HG02938 (cell line): ENCODE results near the gene INO80C.
A peak's percentile ranks its signal among the peaks of the same experiment; 100 is the strongest.

Experiments
- ATAC-seq: cut with Tn5 transposase; IDR thresholded peaks from one replicate; pipeline ENCODE4 v1.9.1; 2021; ENCODE audit warnings: mild to moderate bottlenecking, moderate library complexity; ENCODE audit not compliant: unreplicated experiment

The INO80C gene

DNA sequence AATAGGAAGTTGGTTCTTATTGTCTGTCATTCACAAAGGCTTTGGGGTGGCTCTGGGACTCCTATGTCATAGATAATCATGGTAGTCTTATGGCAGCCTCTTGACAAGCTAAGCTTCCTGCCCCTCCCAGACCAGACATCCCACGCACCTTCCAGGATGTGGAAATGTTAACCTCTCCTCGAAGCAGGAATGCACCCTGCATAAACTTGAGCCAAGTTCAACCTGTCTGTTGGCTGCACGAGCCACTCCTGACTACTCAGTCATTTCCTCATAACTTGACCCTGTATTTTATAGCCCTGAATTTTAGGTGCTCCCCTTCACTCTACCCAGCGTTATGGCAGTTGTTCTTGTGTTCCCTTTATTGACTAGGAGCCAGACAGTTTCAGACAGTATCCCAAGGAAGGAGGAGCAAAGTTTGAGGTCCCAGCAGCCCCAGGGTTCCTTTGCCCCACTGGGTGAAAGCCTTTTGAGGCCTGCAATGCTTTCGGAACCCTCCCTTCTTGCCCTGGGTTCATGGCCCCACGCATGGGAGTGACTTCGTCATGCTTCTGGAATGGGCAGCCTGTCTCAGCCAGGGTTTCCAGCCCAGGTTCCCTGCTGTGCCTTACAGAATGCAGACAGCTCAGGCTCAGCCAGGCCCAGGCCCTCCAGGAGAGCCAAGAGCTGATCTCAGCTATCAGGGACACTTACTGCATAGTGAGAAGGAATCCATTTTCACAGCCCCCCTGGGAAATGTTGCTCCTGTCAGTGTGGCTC lies 15.6 kb upstream of the INO80C start:
- ATAC-seq: no peak

DNA sequence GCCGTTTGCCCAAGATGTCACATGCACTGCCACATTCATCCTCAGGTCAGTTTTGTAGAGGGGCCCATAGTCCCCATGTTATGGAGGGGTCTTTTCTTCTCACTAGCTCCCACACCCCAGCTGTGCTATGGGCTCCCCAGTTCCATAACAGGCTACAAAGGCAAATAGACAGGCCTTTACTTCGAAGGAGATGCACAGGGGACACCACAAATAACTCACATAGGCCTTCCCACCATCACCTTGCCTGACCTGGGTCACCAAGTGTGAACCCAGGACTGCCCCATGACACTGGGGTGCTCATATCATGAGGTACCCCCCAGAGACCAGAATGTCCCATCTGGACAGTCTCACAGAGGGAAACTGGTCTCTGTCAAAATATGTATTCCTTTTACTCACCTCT lies 15.0 kb upstream of the INO80C start:
- ATAC-seq: no peak

DNA sequence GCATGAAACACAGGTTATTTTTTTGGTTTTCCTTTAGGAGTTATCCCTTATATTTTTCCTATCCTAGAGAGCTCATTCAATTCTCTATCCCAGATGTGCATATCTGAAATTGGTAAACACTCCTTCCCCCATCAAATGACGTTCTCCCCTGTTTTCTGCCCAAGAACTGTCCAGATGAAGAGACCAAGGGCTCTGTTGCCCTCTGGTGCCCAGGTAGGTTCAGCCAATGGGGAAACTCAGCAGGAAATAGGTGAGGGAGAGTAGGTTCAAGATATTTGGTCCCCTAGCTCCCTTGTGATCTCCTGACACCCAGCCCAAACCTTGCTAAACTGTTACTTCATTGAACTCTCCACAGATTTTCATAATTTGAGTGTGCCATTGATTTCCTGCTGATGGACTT lies 14.1 kb upstream of the INO80C start:
- ATAC-seq: no peak

DNA sequence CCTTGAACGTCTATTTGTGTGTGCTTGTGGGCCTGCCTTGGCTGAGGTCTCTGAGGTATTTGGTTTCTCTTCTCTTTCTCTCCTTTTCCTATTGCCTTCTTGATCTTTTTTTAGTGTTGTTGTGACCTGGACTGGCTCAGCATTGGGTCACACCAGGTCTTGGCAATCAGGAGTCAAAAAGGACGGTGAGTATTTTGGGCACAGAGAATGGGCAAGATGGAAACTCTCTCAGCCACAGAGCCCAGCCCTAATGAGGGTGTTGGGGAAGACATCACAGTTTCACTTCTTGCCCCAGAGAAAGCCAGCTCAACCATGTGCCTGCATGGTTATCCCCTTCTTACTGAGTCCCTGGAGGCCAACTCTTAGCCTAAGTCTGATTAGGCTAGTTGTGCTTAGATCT lies 13.7 kb upstream of the INO80C start:
- ATAC-seq: peak; percentile 62

DNA sequence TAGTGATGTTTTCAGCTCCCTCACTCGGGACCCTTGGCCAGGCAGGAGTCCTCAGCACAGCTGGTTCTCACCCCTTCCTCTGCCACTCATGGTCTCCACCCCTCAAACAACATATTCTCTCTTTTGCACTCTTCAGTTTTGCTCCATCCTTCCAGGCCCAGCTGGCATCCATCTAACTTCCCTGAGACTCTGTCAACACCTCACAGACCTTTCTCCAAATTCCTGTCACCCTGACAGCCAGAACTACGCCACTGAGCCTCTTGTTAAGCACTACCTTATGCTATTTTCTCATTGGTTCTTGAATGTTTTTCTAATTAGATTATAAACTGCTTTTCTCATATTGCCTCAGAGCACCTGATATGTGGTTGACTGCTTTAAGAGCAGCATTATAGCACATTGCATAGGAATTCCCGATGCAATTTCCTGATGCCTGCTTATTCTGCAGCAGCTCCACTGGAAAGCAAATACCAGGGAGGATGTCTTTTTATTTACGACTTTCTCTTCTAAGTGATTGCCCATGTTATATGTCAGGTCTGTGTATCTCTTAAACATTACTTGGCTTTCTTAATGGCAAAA lies 12.4 kb upstream of the INO80C start:
- ATAC-seq: no peak

DNA sequence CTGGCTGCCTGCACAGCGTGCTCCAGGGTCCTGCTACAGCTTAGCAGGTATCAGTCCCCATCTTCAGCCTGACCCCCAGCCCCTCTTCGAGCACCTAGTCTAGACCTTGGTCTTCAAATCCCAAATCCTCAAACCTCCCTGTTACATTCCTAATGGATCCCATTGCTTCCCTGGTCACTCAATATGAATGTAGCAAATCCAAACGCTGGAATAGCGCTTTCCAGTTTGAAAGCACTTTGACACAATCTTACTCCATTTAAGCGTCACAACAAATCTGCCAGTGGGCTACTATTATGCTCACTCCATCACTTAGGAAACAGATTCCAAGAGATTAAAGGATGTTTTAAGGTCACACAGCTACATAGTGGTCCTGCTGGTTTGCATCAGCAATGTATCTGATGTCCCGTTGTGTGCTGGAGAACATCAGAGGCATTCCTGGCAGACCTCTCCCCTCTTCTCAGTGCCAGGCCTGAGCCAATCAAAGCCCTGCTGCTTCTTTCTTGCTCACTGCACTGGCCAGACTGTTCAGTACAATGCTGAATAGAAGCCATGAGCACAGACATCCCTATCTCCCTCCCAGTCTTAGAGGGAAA lies 11.1 kb upstream of the INO80C start:
- no peak for ATAC-seq

DNA sequence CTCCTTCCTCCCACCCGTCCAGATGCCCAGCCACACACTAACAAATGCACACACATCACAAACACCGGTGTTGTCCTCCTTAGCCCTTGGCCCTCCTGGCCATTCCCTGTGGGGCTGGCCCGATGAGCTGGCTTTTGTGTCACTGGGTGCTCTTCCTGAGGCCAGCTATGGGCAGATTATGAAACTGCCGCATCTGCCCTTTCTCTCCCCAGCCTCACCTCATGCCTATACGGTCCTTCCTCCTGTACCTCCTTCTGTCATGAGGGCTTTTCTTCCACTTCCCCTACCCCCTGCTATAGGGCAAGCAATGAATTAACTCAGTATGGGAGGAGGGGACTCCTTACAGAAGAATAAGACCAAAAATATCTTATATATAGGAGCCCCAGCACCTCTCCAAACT lies 10.3 kb upstream of the INO80C start:
- no peak for ATAC-seq

DNA sequence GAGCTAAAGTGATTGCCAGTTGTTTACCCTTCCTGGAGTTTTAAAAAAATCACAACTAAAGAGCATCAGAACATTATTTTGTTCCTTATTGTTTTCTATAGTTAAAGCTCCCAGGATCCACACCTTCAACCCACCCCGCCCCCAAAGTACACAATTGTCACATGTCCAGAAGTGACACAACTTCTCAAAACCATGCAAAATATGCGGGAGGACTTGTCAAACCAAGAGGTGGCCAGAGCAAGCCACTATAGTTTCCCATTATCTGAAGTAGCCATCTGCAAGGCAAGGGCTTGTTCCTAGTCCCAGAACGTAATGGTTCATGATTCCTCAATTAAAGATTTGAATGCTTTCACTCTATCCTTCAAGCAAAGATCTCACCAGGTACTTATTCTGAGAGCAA lies 9.9 kb upstream of the INO80C start:
- ATAC-seq: no peak

DNA sequence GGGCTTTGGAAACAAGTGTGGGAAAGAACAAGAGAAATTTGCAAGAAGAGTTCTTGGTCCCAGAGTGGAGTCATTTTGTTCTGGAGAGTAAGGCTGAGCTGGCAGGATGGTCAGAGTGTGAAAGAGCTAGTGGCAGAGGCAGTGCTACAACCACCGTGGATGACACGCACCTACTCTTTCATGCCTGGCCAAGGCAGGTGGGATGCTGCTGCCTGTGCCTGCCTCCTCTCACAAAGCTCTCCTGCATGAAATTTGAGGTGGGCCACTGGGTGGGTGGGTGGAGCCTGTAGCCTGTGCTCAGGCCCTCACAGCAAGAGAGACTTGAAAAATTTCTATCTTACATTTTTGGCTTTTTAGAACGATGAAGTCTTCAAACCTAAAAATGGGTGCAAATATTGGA lies 9.4 kb upstream of the INO80C start:
- no peak for ATAC-seq

DNA sequence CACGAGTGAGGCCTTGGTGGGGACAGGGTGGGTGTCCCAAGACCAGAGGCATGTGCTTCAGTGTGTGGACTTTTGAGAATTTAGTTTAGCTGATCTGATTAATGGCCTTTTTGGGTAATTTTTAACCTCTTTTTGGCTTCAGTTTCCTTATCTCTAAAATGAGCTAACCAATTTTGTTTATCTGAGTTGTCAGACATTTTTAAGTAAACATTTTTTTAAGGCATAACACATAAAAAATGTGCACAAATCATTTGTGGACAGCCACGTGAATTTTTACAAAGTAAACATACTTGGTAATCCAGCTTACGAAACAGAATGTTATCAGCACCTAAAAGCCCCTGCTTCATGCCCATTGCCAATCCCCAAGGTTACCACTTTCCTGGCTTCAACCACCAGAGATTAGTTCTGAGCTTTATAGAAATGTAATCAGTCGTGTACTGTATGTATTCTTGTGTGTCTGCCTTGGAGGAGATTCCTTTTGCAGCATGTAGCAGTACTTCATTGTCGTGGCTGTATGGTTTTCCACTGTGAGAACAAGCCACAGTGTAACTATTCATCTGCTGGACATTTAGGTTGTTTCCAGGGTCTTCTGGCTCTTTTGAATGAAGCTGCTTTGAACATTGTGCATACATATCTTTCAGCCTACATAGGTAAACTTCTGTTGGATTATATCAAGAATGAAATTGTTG lies 8.4 kb upstream of the INO80C start:
- no peak for ATAC-seq

DNA sequence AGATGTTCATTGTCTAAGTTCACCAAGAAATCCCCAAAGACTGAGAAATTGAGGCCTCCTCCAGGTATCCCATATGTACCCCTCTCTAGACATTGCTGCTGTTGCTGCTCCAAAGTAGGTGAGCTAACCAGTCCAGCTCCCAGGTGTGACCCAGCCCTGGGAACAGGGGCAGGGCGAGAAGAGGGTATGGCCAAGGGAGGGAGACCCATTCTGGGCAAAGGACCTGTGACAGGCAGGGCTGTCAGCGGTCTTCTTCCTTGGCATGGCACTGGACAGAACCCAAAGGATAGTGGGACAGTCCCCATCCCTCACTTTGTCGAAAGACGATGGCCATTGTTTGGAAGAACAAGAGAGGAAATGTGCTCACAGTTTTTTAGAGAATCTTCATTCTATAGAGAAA lies 7.2 kb upstream of the INO80C start:
- ATAC-seq: no peak

DNA sequence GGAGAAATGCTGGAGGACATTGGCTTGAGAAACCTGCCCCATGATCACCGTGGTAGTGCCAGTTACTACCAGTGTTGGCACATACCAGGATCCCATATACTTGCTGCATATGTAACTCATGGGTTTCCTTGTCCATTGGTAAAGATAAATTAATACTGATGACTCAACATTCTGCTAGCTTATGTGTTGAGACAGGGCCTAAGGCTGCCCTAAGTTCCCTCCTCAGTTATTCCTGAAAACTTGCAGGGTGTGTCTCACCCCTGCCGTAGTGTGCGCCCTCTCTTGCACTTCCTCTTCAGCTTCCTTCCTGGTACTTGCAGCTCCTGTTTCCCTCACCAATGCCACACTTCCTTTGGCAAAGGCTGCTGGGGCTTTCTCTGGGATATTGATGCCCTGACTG lies 4.3 kb upstream of the INO80C start:
- ATAC-seq: no peak

DNA sequence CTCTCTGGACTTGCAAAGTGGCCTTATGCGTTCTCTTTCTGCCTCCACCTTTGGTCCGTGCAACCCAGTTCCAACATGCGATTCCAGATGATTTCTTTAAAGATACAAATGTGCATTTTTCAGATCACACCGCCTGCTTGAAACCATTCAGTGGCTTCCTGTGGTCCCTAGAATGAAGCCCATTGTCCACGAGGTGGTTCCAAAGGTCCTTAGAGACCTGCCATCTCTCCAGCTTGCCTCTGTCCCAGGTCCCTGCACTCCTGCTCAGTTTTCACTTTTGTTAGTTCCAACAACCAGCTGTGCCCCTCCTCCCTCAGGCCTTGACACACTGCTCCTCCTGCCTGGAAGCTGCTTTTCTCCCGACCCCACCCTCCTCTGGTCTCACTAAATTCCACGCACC lies 3.6 kb upstream of the INO80C start:
- ATAC-seq: no peak

DNA sequence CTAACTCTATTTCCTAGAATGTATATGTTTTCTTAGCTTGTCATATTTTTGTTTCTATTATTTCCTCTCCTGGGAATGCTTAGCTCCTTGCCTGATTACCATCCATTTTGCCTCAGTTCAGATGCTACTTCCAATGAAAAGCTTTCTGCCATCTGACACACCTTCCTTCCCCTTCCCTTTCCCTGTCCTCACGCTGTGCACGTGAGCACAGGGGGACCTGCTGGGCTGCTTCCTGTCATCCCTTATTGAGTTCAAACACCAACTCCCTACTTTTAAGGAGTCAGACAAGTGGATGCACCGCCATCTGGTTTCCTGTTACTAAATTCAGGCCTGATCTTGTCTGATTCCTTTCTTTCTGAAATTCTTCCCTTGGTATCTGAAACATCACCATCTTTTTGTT lies 2.4 kb upstream of the INO80C start:
- ATAC-seq: no peak

DNA sequence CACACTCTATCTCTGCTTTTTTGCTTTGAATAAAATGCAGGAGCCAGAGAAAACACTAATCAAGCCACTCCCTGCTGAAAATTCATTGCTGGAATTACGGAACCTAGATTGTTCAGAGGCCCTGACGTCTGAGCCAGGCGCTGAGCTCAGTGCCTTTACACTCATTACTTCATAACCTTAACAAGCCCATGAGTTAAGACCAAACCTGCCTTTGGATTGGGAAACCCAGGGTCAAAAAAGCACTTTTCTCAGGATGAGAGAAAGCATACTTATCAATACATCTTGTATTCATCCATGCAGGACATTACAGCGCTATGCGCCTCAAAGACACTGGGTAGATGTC lies 762 bp downstream of the INO80C start:
- no peak for ATAC-seq

DNA sequence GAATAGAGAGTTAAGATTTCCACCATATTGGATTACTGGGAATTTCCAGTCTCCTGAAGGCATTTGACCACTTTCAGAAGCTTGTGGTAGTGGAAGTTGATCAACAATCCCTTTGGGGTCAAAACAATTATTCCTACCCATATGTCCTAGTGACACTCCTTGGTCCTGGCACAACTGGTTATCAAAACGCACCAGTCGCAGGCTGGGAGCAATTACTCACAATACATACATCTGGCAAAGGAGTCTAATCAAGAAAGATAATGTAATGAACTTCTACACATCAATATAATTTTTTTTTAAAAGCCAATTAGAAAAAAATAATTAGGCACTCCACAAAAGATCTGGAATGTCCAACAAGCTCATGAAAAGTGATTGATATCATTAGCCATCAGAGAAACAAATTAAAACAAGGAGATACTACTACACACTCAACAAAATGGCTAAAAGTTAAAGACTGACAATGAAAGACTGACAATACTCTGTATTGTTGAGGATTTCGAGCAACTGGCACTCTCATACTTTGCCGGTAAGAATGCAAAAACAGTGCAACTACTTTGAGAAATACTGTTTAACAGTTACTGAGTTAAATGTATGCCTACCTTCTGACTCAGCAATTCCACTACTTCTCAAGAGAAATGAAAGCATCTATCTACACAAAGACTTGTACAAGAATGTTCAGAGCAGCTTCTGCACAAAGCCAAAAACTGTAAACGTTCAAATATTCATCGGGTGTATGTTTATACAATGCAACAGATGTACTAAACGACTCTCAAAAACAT lies 2.0 kb downstream of the INO80C start:
- no peak for ATAC-seq

DNA sequence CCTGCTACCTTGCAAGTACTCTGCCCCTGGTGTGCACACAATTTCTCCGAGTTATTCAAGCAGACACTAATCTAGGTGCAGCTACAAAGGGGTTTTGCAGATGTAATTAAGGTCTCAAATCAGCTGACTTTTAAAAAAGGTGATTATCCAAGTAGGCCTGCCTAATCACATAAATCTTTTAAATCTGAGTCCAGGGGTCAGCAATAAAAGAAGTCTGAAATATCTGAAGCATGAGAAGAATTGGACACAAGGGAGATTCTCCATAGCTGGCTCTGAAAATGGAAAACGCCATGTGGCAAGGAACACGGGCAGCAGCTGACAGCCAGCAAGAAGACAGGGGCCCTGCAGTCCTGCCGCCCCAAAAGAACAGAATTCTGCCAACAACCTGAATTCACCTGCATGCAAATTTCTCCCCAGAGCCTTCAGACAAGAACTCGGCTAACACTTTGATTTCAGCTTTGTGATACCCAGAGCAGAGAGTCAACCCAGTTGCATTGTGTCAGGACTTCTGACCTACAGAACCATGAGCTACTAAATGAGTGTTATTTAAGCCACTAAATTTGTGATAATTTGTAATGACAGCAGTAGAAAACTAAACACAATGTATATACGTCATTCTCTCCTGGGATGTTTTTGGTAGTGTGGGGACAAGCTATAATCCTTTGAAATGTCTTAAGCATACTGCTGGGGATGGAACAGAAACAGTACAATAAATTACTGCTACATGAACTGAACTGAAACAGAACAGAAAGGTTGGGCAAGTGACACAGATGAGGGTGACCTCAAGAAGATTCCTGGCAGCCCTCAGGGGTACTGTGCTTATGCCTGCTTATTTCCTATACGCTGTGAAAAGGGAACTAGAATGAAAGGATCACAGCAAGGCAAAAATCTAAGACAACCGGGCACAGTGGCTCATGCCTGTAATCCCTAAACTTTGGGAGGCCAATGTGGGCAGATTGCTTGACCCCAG lies 3.2 kb downstream of the INO80C start:
- no peak for ATAC-seq

DNA sequence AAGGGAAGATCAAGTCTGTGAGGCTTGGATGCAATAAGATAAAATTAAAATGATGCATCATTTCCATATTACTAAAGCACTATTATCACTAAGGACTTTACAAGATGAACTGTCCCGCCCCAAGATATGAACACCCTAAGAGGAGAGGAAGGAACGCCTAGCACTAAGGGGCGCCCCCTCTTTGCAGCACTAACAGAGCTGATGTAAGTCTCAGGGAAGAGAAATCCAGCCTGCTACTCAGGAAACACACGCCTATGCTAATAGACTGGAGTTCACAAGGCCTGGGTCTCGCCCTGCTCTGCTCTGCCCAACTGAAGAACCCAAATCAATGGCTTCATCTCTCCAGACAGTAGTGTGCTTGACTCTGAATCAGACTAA lies 6.1 kb downstream of the INO80C start:
- no peak for ATAC-seq

DNA sequence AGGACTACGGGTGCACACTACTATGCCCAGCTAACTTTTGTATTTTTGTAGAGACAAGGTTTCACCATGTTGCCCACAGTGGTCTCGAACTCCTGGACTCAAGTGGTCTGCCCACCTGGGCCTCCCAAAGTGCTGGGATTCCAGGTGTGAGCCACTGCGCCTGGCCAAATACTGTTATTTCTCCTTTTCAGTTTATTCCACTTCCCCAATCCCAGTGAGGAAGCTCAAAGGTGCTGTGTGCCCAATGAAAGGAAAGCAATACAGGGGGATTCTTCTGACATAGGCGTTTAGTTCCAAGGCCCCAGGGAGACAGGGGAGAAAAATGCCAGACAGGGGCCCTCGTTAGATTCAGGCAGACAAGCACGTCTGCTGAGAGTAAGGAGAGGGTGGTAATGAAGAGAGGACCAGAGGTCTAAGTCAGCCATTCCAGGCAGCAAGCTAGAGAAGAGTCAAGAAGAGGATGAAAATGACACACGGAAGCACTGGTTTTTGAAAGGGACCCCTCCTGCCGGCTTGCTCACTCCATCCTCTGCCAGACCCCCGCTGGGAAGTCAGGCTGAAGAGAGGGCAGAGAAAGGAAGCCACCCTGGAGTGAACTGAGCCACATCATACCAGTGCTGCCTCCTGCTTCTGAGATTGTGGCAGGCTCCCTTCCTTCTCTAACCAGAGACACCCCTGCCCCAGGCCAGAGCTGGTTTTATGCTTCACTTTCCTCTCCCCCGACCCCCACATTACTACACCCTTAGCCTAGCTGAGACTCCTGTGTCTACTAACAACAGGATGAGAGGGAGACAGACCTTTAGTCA lies 6.7 kb downstream of the INO80C start:
- no peak for ATAC-seq
